ENCODE measurements around the gene SSBP3.

- peak; percentile 10 to 33 for TF ChIP-seq POLR2AphosphoS5 (IDR thresholded peaks at IDR 0.05)
- no peak for TF ChIP-seq CTCF (IDR thresholded peaks at IDR 0.05)
- no peak for TF ChIP-seq POLR2A (IDR thresholded peaks at IDR 0.05; ENCODE audit: low read depth)
- no peak for TF ChIP-seq EP300 (IDR thresholded peaks at IDR 0.05)
Observed at GRCh38 chr1:54254055-54254454, 152.1 kb downstream of the SSBP3 start.
